Thyroid gland (tissue), 4 donors: Measurements from ENCODE around the gene ERC1.

Experiments used
- POLR2A ChIP-seq, 2 donors: fragments of 450-650 bp; IDR thresholded peaks; one replicate each; pipeline ENCODE4 v1.6.1; 2017; ENCODE audit warnings: antibody characterized with exemption in 2 of 2, mild to moderate bottlenecking in 2 of 2, moderate library complexity in 1 of 2
- TF ChIP-seq, protein P1 (sequence below), 6 experiments: fragments of 200-600 bp in 3 of 6; fragments of 450-650 bp in 3 of 6; sonication (generic) in 3 of 6; IDR thresholded peaks; one replicate each; pipeline ENCODE4 v1.5.1; 2016 to 2019; ENCODE audit warnings: antibody characterized with exemption in 6 of 6, mild to moderate bottlenecking in 2 of 6, inconsistent platforms in 1 of 6, moderate library complexity in 1 of 6

DNA sequence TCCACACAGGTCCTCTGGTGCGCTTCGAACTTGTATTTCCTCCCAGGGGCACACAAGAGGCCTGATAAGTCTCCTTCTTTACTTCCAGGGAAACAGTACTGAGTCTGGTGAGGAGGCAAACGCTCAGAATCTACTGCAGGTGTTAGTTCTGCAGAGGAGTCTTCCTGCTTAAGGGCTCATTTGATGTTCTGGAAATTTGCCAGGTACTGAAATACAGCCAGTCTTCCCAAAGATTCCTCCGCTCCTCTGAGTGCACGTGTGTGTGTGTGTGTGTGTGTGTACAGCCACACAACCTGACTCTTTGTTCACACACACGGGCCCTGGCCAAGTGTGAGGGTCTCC, 511.3 kb downstream of the ERC1 start:
- TF ChIP-seq, protein P1, sequence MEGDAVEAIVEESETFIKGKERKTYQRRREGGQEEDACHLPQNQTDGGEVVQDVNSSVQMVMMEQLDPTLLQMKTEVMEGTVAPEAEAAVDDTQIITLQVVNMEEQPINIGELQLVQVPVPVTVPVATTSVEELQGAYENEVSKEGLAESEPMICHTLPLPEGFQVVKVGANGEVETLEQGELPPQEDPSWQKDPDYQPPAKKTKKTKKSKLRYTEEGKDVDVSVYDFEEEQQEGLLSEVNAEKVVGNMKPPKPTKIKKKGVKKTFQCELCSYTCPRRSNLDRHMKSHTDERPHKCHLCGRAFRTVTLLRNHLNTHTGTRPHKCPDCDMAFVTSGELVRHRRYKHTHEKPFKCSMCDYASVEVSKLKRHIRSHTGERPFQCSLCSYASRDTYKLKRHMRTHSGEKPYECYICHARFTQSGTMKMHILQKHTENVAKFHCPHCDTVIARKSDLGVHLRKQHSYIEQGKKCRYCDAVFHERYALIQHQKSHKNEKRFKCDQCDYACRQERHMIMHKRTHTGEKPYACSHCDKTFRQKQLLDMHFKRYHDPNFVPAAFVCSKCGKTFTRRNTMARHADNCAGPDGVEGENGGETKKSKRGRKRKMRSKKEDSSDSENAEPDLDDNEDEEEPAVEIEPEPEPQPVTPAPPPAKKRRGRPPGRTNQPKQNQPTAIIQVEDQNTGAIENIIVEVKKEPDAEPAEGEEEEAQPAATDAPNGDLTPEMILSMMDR (IDR thresholded peaks at IDR 0.05) = no peak
- TF ChIP-seq POLR2A (IDR thresholded peaks at IDR 0.05) = no peak
